ENCODE measurements around the gene CMTM2.

Gene CMTM2

GRCh38 chr16:66635406-66635805 is 56.1 kb downstream of the CMTM2 start:
- no peak for DNase-seq (ENCODE audit: low read depth)

- DNase-seq (ENCODE audit: low read depth): no peak
Measured at GRCh38 chr16:66636199-66636598, 56.9 kb downstream of the CMTM2 start.

- no peak for DNase-seq (ENCODE audit: low read depth)
Measured at GRCh38 chr16:66637806-66638205, 58.5 kb downstream of the CMTM2 start.

All from stimulated activated CD8-positive, alpha-beta memory T cell treated with anti-CD3 and anti-CD28 coated beads, Interleukin-15, amount 100 ng/mL, for 24 hours (primary cell).